MCF 10A (cell line): ENCODE data around the gene CA10. TPM values are rescaled to one million over a fixed set of nuclear protein-coding genes. Genes with fewer than 3 reads are reported as not detected.

Experiments used
- BruUV-seq: library from RNA; stranded (reverse); fragments of 400-500 nt; replicated peaks from 2 replicates; lab custom pipeline; 2021; lab: Mats Ljungman, UMichigan
- CTCF ChIA-PET: fragments of 300-600 bp; sonication (Branson Sonifier 250); formaldehyde crosslinking; extraction: SDS; loops from one replicate; lab custom pipeline; 2021; ENCODE audit warnings: antibody characterized with exemption, inconsistent platforms; lab: Yijun Ruan, JAX
- POLR2A ChIA-PET: fragments of 300-600, 350-650 bp; sonication (Branson Sonifier 250); formaldehyde crosslinking; extraction: SDS; loops from one replicate; lab custom pipeline; 2020; ENCODE audit warnings: antibody characterized with exemption, inconsistent platforms; lab: Yijun Ruan, JAX
- DNase-seq: peaks from one replicate; pipeline ENCODE4 v3.0.0-alpha.2; 2018; ENCODE audit not compliant: unreplicated experiment
- H3K27ac Mint-ChIP-seq: one replicate; pipeline ENCODE4 v1.8.0; 2022; ENCODE audit warnings: mild to moderate bottlenecking, low read depth, mixed read lengths; ENCODE audit not compliant: unreplicated experiment
- H3K27me3 Mint-ChIP-seq: one replicate; pipeline ENCODE4 v1.8.0; 2022; ENCODE audit warnings: mixed read lengths; ENCODE audit not compliant: insufficient read depth, unreplicated experiment
- H3K36me3 Mint-ChIP-seq: one replicate; pipeline ENCODE4 v1.8.0; 2022; ENCODE audit warnings: mild to moderate bottlenecking, moderate library complexity, mixed read lengths; ENCODE audit not compliant: insufficient read depth, unreplicated experiment
- H3K4me1 Mint-ChIP-seq: one replicate; pipeline ENCODE4 v1.8.0; 2022; ENCODE audit warnings: mixed read lengths; ENCODE audit not compliant: insufficient read depth, unreplicated experiment
- H3K4me3 Mint-ChIP-seq: one replicate; pipeline ENCODE4 v1.8.0; 2022; ENCODE audit warnings: mild to moderate bottlenecking, moderate library complexity, mixed read lengths; ENCODE audit not compliant: unreplicated experiment
- H3K9me3 Mint-ChIP-seq: one replicate; pipeline ENCODE4 v1.8.0; 2022; ENCODE audit warnings: mixed read lengths; ENCODE audit not compliant: unreplicated experiment
- intact Hi-C: fragments of 100-400 bp; cut with micrococcal nuclease; formaldehyde crosslinking; loops from 2 replicates; pipeline ENCODE4 v1.14.1; 2022
- total RNA-seq: library from RNA; stranded (reverse); gene quantifications from 2 replicates; pipeline ENCODE4 v1.2.3, GENCODE V29; 2022
- TF ChIP-seq, protein P1 (sequence below): fragments of 200-600 bp; IDR thresholded peaks from one replicate; pipeline ENCODE4 v1.8.0; 2022; ENCODE audit warnings: antibody characterized with exemption, mild to moderate bottlenecking; ENCODE audit not compliant: unreplicated experiment

CA10 gene
- total RNA-seq, 1 experiment from 2014 or later: not detected

DNA sequence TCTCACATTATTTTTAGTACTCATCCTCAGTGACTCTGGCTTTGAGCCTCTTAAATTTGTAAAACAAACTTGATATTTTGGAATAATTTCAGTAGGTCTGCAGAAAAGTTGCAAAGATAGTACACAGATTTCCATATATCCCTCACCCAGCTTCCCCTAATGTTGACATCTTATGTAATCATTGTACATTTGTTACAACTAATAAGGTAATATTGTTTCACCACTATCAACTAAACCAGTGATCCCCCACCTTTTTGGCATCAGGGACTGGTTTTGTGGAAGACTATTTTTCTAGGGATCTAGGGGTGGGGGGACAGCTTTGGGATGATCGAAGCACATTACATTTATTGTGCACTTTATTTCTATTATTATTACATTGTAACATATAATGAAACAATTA, 391.2 kb downstream of the CA10 start:
- Mint-ChIP-seq H3K27me3 (peaks cover 43% of the 10 kb centered on the region), H3K36me3 (no peaks in the 10 kb centered on the region), H3K4me3 (no peak overlapping the region), H3K9me3 (no peaks in the 10 kb centered on the region), H3K4me1 (peaks cover 7% of the 10 kb centered on the region), H3K27ac (no peak overlapping the region)
- TF ChIP-seq, protein P1, sequence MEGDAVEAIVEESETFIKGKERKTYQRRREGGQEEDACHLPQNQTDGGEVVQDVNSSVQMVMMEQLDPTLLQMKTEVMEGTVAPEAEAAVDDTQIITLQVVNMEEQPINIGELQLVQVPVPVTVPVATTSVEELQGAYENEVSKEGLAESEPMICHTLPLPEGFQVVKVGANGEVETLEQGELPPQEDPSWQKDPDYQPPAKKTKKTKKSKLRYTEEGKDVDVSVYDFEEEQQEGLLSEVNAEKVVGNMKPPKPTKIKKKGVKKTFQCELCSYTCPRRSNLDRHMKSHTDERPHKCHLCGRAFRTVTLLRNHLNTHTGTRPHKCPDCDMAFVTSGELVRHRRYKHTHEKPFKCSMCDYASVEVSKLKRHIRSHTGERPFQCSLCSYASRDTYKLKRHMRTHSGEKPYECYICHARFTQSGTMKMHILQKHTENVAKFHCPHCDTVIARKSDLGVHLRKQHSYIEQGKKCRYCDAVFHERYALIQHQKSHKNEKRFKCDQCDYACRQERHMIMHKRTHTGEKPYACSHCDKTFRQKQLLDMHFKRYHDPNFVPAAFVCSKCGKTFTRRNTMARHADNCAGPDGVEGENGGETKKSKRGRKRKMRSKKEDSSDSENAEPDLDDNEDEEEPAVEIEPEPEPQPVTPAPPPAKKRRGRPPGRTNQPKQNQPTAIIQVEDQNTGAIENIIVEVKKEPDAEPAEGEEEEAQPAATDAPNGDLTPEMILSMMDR: no peak
- no TSS peak for BruUV-seq
- POLR2A ChIA-PET: interaction anchor here (1.6 kb wide), 1 partner anchor 12 kb away, joined by 3 read pairs; no protein-coding TSS in a partner anchor
- DNase-seq: no peak
- CTCF ChIA-PET: interaction anchor here (0.6 to 9.0 kb wide), 5 partner anchors 12 to 518 kb away, joined by 3 to 124 read pairs (median 7); no protein-coding TSS in a partner anchor
- intact Hi-C loops: no loop called here

DNA sequence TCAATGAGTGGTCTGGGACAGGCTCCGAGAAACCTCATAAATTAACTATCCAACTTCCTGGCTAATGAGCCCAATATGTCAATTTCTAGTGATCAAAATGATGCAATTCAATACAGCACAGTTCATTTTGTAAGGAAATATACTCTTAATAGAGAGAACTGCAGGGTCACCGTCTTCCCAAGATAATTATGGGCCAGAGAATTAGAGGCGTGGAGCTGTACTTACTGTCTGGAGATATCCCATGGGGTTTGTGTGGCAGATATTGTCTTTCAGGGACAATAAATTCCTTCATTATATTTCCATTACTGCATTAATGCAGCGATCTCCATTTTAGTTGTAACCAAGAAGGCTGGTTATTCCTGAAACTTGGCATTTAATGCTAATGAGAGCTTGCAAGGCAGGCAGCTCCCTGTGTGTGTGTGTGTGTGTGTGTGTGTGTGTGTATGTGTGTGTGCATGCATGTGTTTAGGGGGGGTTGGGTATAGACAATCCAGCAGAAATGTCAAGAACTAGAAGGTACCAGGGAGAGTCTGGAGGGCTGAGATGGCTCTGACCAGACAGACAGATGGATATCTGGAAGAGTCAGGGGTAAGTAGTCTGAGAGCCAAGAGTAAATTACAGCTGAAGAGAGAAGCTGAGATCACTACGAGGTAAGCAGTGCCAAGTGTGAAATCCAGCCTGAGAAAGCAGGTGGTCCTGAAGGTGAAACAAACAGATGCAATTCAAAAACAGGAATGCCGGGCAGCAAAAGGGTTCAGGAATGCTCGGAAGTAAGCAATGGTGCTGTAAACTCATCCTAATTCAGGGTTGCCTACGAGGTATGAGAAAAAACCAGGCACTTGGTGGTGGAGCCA, 393.0 kb downstream of the CA10 start:
- Mint-ChIP-seq H3K4me1 (peaks cover 5% of the 10 kb centered on the region), H3K9me3 (no peaks in the 10 kb centered on the region), H3K36me3 (no peaks in the 10 kb centered on the region), H3K4me3 (no peak overlapping the region), H3K27me3 (peaks cover 58% of the 10 kb centered on the region), H3K27ac (no peak overlapping the region)
- POLR2A ChIA-PET: interaction anchor here (1.6 kb wide), 1 partner anchor 10 kb away, joined by 3 read pairs; no protein-coding TSS in a partner anchor
- BruUV-seq: no TSS peak
- TF ChIP-seq, protein P1: no peak
- CTCF ChIA-PET: interaction anchor here (0.5 to 9.0 kb wide), 25 partner anchors 8 to 1548 kb away, joined by 3 to 124 read pairs (median 5); no protein-coding TSS in a partner anchor
- DNase-seq: no peak
- intact Hi-C loops: loop anchor here (2.0 kb wide), 1 partner anchor 83 kb away; no protein-coding TSS in a partner anchor

DNA sequence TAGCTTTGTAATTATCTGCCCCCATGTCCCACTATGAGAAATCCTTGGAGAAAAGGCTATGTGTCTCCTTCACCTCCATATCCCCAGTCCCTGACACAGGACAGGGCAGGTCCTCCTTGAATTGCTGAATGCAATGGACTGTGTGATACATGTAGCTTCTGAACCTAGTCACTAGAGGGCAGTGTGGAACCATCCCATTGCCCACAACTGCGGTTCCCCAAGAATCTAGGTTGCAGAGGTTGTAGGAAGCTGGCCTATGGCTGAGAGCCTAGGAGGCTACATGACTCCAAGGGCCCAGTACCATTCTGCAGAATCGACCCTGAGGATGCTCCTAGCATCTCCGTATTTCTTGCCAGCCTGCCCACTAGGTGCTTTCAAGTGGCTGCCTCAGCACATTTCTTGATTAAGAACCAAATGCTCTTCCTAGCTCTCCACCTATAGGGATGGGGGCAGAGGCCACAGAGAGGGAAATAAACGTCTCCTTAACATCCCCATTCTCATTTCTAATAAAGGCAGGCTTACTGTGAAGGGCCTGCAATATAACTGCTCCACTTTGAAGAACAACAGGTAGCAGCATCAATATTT, 394.0 kb downstream of the CA10 start:
- peaks cover 68% of the 10 kb centered on the region for H3K27me3 Mint-ChIP-seq
- intact Hi-C loops: loop anchor here (1.0 to 2.0 kb wide), 5 partner anchors 84 to 533 kb away; no protein-coding TSS in a partner anchor
- ChIA-PET CTCF (interaction anchor here (0.5 to 9.0 kb wide), 54 partner anchors 9 to 1549 kb away, joined by 3 to 124 read pairs (median 4); no protein-coding TSS in a partner anchor), POLR2A (interaction anchor here (0.7 kb wide), 1 partner anchor 203 kb away, joined by 3 read pairs; no protein-coding TSS in a partner anchor)
- no peaks in the 10 kb centered on the region for H3K4me1 Mint-ChIP-seq
- peak; percentile 75 for DNase-seq
- H3K4me3 Mint-ChIP-seq: no peak overlapping the region
- no TSS peak for BruUV-seq
- TF ChIP-seq, protein P1: peak; percentile 88
- H3K9me3 Mint-ChIP-seq: no peaks in the 10 kb centered on the region
- H3K36me3 Mint-ChIP-seq: no peaks in the 10 kb centered on the region
- no peak overlapping the region for H3K27ac Mint-ChIP-seq

DNA sequence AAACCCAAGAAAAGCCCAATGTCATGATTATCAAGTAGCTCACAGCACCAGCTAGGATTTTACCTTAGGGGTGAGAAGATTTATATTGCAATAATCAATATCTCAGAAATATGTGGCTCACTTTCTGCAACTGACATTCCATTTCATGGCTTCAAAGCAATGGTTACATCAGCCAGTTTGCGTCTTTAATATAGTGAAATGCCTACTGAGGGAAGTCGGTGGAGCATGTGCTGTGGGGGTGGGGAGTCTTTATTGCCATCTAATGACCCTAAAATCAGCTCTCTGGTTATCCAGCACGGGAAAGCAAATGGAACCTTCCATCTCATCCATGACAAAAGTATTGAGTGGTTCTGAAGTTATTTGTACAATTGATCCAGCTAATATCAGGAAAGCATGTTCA, 395.5 kb downstream of the CA10 start:
- peaks cover 73% of the 10 kb centered on the region for H3K27me3 Mint-ChIP-seq
- no peak for DNase-seq
- no TSS peak for BruUV-seq
- ChIA-PET POLR2A (no interaction called here), CTCF (interaction anchor here (0.6 to 9.0 kb wide), 6 partner anchors 25 to 342 kb away, joined by 3 to 124 read pairs (median 4); no protein-coding TSS in a partner anchor)
- intact Hi-C loops: no loop called here
- no peaks in the 10 kb centered on the region for H3K36me3 Mint-ChIP-seq
- H3K9me3 Mint-ChIP-seq: no peaks in the 10 kb centered on the region
- H3K27ac Mint-ChIP-seq: no peak overlapping the region
- TF ChIP-seq, protein P1: no peak
- no peak overlapping the region for H3K4me3 Mint-ChIP-seq
- H3K4me1 Mint-ChIP-seq: no peaks in the 10 kb centered on the region
